Upper lobe of right lung (tissue), 1 donor: ENCODE results near the gene FMC1. TPM values are rescaled to one million over a fixed set of nuclear protein-coding genes. Genes with fewer than 3 reads are reported as not detected.

Experiments
- ATAC-seq: fragments of 200-7000 bp; cut with Tn5 transposase; one replicate; pipeline ENCODE4 v1.9.1; 2020; ENCODE audit warnings: mild to moderate bottlenecking, moderate library complexity
- DNase-seq: peaks from one replicate; pipeline ENCODE4 v3.0.0-alpha.2; 2020
- H3K27ac ChIP-seq: fragments of 200-600 bp; one replicate; pipeline ENCODE4 v1.8.0; 2022
- H3K27me3 ChIP-seq: fragments of 200-600 bp; one replicate; pipeline ENCODE4 v1.8.0; 2022; ENCODE audit warnings: mild to moderate bottlenecking
- H3K36me3 ChIP-seq: fragments of 200-600 bp; one replicate; pipeline ENCODE4 v1.8.0; 2022
- H3K4me1 ChIP-seq: fragments of 200-600 bp; one replicate; pipeline ENCODE4 v1.8.0; 2022
- H3K4me3 ChIP-seq: fragments of 200-600 bp; one replicate; pipeline ENCODE4 v1.8.0; 2022; ENCODE audit warnings: mild to moderate bottlenecking
- H3K9me3 ChIP-seq: fragments of 200-600 bp; one replicate; pipeline ENCODE4 v1.8.0; 2022
- intact Hi-C: fragments of 100-400 bp; cut with DNase I; formaldehyde crosslinking; loops from one replicate; pipeline ENCODE4 v1.11.0; 2022
- total RNA-seq: library from RNA; stranded (reverse); fragmentation: NEBNext Ultra II Directional; extraction: Animal tissue kit (Norgen Biotek cat#: 25700); gene quantifications from one replicate; pipeline ENCODE4 v1.2.1, GENCODE V29; 2021
- TF ChIP-seq, protein P1 (sequence below): fragments of 200-600 bp; IDR thresholded peaks from one replicate; pipeline ENCODE4 v1.8.0; 2022; ENCODE audit warnings: antibody characterized with exemption
- donor health status: DM: no; HTN: yes; CAD: no; lungs with severe emphysema.

FMC1 gene
- total RNA-seq, 1 donor from 2014 or later = 11.4 TPM

DNA sequence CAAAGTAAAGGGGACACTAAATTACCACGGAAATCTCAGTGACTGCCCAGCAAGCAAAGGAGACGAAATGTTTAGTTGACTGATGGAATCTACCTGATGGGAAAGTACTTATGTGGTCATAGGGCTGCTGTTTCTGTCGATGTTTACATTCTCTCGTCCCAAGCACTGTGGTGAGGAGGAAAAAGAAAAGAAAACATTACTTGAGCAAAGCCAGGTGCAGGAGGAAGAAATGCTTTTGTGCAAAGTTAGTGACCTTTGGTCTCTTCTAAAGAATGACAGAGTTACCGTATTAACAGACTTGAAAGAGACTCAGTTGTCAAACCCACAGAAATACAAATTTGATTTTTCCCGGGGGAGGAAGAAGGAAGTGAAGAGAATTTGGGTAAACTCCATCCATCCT, 43.3 kb upstream of the FMC1 start:
- Histone ChIP-seq H3K4me3 (no peak overlapping the region), H3K27me3 (no peaks in the 10 kb centered on the region), H3K4me1 (no peaks in the 10 kb centered on the region), H3K9me3 (no peaks in the 10 kb centered on the region), H3K27ac (no peak overlapping the region), H3K36me3 (peaks cover 69% of the 10 kb centered on the region)
- TF ChIP-seq, protein P1, sequence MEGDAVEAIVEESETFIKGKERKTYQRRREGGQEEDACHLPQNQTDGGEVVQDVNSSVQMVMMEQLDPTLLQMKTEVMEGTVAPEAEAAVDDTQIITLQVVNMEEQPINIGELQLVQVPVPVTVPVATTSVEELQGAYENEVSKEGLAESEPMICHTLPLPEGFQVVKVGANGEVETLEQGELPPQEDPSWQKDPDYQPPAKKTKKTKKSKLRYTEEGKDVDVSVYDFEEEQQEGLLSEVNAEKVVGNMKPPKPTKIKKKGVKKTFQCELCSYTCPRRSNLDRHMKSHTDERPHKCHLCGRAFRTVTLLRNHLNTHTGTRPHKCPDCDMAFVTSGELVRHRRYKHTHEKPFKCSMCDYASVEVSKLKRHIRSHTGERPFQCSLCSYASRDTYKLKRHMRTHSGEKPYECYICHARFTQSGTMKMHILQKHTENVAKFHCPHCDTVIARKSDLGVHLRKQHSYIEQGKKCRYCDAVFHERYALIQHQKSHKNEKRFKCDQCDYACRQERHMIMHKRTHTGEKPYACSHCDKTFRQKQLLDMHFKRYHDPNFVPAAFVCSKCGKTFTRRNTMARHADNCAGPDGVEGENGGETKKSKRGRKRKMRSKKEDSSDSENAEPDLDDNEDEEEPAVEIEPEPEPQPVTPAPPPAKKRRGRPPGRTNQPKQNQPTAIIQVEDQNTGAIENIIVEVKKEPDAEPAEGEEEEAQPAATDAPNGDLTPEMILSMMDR = no peak
- intact Hi-C loops = no loop called here
- no peak for ATAC-seq
- no peak for DNase-seq

DNA sequence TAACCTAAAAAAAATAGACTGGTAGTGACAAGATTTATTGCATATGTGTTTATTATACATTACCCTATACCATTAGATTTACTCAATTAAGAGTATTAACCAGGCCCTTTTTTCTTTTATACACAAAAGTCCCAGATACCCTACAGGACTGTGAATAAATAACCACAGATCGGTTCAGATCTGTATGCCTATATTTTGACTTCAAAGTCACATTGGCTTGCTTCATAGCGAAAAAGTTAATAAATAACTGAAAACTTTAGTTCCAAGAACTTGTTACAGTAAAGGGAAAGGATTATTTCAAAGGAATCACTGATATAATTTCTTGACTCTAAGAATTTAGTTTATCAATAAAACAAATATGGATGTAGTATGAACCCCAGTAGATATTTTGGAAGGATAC, 41.8 kb upstream of the FMC1 start:
- H3K36me3 ChIP-seq = peaks cover 55% of the 10 kb centered on the region
- H3K9me3 ChIP-seq = no peaks in the 10 kb centered on the region
- H3K27me3 ChIP-seq = no peaks in the 10 kb centered on the region
- intact Hi-C loops = no loop called here
- no peak overlapping the region for H3K4me3 ChIP-seq
- DNase-seq (no peak), ATAC-seq (no peak)
- no peak overlapping the region for H3K27ac ChIP-seq
- TF ChIP-seq, protein P1 = no peak
- H3K4me1 ChIP-seq = no peaks in the 10 kb centered on the region

DNA sequence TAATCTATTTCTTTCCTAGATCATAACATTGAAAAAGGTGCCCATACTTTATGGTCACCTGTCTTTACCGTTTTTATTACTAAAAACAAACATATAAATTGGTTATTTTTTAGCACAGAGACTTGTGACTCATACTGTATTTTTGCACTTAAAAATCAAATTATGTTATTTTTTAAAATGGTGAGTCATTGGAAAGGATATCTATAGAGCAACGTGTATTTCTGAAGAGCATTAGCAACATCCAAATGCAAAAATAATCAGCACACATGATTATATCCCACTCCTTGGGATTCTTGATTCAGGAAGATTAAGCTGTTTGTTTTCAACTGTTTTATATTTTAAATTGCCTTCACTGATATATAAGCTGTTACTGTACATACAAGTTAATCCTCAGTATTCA, 40.7 kb upstream of the FMC1 start:
- Histone ChIP-seq H3K4me1 (no peaks in the 10 kb centered on the region), H3K27ac (no peak overlapping the region), H3K4me3 (no peak overlapping the region), H3K36me3 (peaks cover 44% of the 10 kb centered on the region), H3K27me3 (no peaks in the 10 kb centered on the region), H3K9me3 (no peaks in the 10 kb centered on the region)
- TF ChIP-seq, protein P1 = no peak
- intact Hi-C loops = no loop called here
- no peak for ATAC-seq
- no peak for DNase-seq

DNA sequence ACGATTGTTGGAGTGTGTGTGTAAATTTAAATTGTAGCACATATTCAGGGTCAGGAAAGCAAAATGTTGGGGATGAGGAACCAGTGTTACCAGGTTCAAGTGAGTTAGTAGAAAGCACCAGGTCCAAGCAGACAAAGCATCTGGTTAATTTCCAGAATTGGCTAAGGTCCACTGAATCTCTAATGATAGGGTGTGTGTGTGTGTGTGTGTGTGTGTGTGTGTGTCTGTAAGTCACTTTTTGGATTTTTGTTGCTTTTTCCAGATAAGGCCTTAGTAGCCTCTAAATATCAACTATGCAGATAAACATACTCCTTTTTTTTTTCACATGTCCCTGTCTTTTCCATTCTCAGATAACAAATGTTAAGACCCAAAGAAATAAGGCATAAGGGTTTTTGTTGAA, 36.6 kb upstream of the FMC1 start:
- intact Hi-C loops = no loop called here
- ATAC-seq (no peak), DNase-seq (no peak)
- Histone ChIP-seq H3K9me3 (no peaks in the 10 kb centered on the region), H3K4me3 (no peak overlapping the region), H3K27ac (no peak overlapping the region), H3K4me1 (no peaks in the 10 kb centered on the region), H3K36me3 (peaks cover 23% of the 10 kb centered on the region), H3K27me3 (no peaks in the 10 kb centered on the region)
- TF ChIP-seq, protein P1 = no peak

DNA sequence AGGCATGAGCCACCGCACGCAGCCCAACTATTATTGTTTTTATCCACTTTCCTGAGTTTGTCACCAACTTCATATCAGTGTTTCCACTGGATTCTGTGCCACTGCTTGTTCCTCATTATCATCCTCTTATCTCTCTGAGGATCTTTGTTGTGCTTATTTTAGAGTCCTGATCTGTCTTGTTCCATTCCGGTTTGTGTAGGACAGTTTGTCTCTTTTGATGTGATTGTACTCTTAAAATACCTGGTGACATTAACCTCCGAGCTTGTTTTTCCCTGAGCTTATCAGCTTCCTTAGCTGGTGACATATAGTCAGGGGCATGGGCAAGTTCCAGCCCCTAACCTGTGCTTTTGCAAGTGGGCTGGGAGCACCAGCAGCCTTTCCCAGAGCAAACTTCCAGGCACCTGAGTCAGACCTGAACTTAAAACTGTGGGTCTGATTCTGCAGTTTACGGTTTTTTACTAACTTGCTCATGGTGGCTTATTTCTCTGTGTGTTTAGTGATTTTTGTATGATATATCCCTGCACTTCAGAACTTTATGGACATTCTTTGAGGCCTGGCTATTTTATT, 23.1 kb upstream of the FMC1 start:
- intact Hi-C loops = no loop called here
- no peak for DNase-seq
- H3K4me3 ChIP-seq = no peak overlapping the region
- no peaks in the 10 kb centered on the region for H3K9me3 ChIP-seq
- no peaks in the 10 kb centered on the region for H3K4me1 ChIP-seq
- no peaks in the 10 kb centered on the region for H3K36me3 ChIP-seq
- H3K27ac ChIP-seq = no peak overlapping the region
- ATAC-seq = no peak
- TF ChIP-seq, protein P1 = no peak
- no peaks in the 10 kb centered on the region for H3K27me3 ChIP-seq
